ENCODE results near the gene KATNB1. TPM values are rescaled to one million over a fixed set of nuclear protein-coding genes. Genes with fewer than 3 reads are reported as not detected.
"Not testable (repeated sequence)": the region's sequence is repeated elsewhere in the genome, so short reads cannot be mapped to it uniquely, and the experiment has no call there.

The KATNB1 gene
- total RNA-seq, 3 donors from 2014 or later (not counting 1 experiment from before 2014, with no cell fraction given), result 23.6 to 34.3 (median 29.7) TPM

DNA sequence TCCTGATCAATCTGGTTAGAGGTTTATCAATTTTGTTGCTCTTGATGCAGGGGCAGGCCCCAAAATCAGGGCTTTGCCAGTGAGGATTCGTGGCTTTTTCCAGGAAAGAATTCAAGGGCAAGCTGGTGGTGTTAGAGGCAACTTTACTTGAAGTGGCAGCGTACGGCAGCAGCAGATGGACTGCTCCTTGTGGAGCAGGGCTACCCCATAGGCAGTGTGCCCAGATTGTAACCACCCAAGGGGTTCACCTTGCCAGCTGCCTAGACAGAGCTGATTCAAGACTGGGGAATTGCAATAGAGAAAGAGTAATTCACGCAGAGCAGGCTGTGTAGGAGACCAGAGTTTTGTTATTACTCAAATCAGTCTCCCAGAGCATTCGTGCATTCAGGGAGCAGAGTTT is 24.2 kb upstream of the KATNB1 start:
- H3K4me3 ChIP-seq (ENCODE audit: low read length), result no peak overlapping the region
- no peaks in the 10 kb centered on the region for H3K9me3 Mint-ChIP-seq
- H3K36me3 ChIP-seq (ENCODE audit: control insufficient read depth, insufficient read depth, low read length), result no peaks in the 10 kb centered on the region
- no peaks in the 10 kb centered on the region for H3K4me1 ChIP-seq (ENCODE audit: control insufficient read depth, insufficient read depth, low read length)
- H3K36me3 Mint-ChIP-seq, result no peaks in the 10 kb centered on the region
- no peak overlapping the region for H3K4me3 Mint-ChIP-seq
- ATAC-seq (no peak), DNase-seq (no peak)
- H3K27me3 Mint-ChIP-seq (ENCODE audit: low read depth in 2 of 2), result no peaks in the 10 kb centered on the region
- H3K4me1 Mint-ChIP-seq, result no peaks in the 10 kb centered on the region
- WGBS (ENCODE audit: insufficient coverage), result 86% methylated on average over 5 of the region's 5 CpGs
- no peaks in the 10 kb centered on the region for H3K9me3 ChIP-seq (ENCODE audit: control insufficient read depth, insufficient read depth, low read length)
- intact Hi-C loops (cut with micrococcal nuclease), result no loop called here
- TF ChIP-seq, protein P1, sequence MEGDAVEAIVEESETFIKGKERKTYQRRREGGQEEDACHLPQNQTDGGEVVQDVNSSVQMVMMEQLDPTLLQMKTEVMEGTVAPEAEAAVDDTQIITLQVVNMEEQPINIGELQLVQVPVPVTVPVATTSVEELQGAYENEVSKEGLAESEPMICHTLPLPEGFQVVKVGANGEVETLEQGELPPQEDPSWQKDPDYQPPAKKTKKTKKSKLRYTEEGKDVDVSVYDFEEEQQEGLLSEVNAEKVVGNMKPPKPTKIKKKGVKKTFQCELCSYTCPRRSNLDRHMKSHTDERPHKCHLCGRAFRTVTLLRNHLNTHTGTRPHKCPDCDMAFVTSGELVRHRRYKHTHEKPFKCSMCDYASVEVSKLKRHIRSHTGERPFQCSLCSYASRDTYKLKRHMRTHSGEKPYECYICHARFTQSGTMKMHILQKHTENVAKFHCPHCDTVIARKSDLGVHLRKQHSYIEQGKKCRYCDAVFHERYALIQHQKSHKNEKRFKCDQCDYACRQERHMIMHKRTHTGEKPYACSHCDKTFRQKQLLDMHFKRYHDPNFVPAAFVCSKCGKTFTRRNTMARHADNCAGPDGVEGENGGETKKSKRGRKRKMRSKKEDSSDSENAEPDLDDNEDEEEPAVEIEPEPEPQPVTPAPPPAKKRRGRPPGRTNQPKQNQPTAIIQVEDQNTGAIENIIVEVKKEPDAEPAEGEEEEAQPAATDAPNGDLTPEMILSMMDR (IDR thresholded peaks at IDR 0.05), result no peak
- H3K27ac ChIP-seq (ENCODE audit: low read length), result no peak overlapping the region
- no peak overlapping the region for H3K27ac Mint-ChIP-seq
- H3K27me3 ChIP-seq (ENCODE audit: control insufficient read depth, insufficient read depth, low read length), result no peaks in the 10 kb centered on the region

DNA sequence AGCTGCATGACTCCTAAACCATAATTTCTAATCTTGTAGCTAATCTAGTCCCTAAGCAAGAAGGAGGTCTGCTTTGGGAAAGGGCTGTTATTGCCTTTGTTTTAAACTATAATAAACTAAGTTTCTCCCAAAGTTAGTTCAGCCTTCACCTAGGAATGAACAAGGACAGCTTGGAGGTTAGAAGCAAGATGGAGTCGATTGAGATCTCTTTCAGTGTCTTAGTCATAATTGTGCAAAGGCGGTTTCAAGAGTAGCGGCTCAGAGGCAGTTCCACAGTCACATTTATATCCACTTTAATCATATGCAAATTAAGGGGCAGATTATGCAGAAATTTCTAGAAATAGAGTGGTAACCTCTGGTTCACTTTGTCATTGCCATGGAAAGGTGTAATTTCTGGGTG is 23.6 kb upstream of the KATNB1 start:
- intact Hi-C loops (cut with micrococcal nuclease), result no loop called here
- H3K9me3 ChIP-seq (ENCODE audit: control insufficient read depth, insufficient read depth, low read length), result no peaks in the 10 kb centered on the region
- 91% methylated on average over 1 of the region's 3 CpGs for WGBS (ENCODE audit: insufficient coverage)
- no peaks in the 10 kb centered on the region for H3K36me3 ChIP-seq (ENCODE audit: control insufficient read depth, insufficient read depth, low read length)
- no peaks in the 10 kb centered on the region for H3K4me1 ChIP-seq (ENCODE audit: control insufficient read depth, insufficient read depth, low read length)
- H3K4me3 Mint-ChIP-seq, result no peak overlapping the region
- TF ChIP-seq, protein P1 (IDR thresholded peaks at IDR 0.05), result no peak
- H3K27ac ChIP-seq (ENCODE audit: low read length), result no peak overlapping the region
- no peaks in the 10 kb centered on the region for H3K27me3 ChIP-seq (ENCODE audit: control insufficient read depth, insufficient read depth, low read length)
- H3K36me3 Mint-ChIP-seq, result no peaks in the 10 kb centered on the region
- H3K4me3 ChIP-seq (ENCODE audit: low read length), result no peak overlapping the region
- H3K9me3 Mint-ChIP-seq, result no peaks in the 10 kb centered on the region
- DNase-seq, result no peak
- no peak overlapping the region for H3K27ac Mint-ChIP-seq
- ATAC-seq, result no peak
- H3K4me1 Mint-ChIP-seq, result no peaks in the 10 kb centered on the region
- no peaks in the 10 kb centered on the region for H3K27me3 Mint-ChIP-seq (ENCODE audit: low read depth in 2 of 2)

DNA sequence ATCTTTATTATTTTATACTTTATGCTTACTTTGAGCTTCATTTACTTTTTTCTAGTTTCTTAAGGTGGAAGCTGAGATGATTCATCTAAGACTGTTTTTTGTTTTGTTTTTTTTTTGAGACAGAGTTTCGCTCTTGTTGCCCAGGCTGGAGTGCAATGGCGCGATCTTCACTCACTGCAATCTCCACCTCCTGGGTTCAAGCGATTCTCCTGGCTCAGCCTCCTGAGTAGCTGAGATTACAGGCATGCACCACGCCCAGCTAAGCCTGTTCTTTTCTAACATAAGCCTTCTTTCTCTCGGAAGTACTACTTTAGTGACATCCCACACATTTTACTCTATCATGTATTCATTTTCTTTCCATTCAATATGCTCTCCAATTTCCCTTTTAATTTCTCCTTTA is 23.0 kb upstream of the KATNB1 start:
- WGBS (ENCODE audit: insufficient coverage), result 84% methylated on average over 6 of the region's 6 CpGs
- H3K9me3 ChIP-seq (ENCODE audit: control insufficient read depth, insufficient read depth, low read length); H3K4me3 Mint-ChIP-seq; H3K27me3 ChIP-seq (ENCODE audit: control insufficient read depth, insufficient read depth, low read length); H3K36me3 ChIP-seq (ENCODE audit: control insufficient read depth, insufficient read depth, low read length); H3K4me1 Mint-ChIP-seq; ATAC-seq; H3K9me3 Mint-ChIP-seq; H3K27ac Mint-ChIP-seq; intact Hi-C loops (cut with micrococcal nuclease); H3K4me1 ChIP-seq (ENCODE audit: control insufficient read depth, insufficient read depth, low read length); H3K27me3 Mint-ChIP-seq (ENCODE audit: low read depth in 2 of 2); DNase-seq; H3K36me3 Mint-ChIP-seq; H3K4me3 ChIP-seq (ENCODE audit: low read length); H3K27ac ChIP-seq (ENCODE audit: low read length): not testable (repeated sequence)

DNA sequence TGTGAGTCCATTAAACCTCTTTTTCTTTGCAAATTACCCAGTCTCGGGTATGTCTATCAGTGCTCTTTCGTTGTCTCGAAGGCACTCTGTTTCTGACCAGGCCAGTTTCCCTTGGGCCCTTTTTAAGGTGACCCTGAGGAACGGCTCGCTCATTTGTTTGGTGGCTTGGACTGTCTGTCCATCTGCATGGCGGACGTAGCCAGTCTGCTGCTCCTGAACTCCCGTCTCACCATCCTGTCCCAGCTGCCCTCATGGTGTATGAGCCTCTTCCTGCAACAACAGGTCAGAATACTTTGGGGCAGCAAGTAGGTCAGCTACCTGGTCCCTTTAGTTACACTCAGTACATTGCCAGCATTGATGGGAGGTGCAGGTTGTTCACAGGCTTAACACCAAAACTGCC is 22.0 kb upstream of the KATNB1 start:
- intact Hi-C loops (cut with micrococcal nuclease), result no loop called here
- Histone ChIP-seq H3K27ac (ENCODE audit: low read length) (no peak overlapping the region), H3K27me3 (ENCODE audit: control insufficient read depth, insufficient read depth, low read length) (no peaks in the 10 kb centered on the region), H3K4me1 (ENCODE audit: control insufficient read depth, insufficient read depth, low read length) (no peaks in the 10 kb centered on the region), H3K9me3 (ENCODE audit: control insufficient read depth, insufficient read depth, low read length) (no peaks in the 10 kb centered on the region), H3K4me3 (ENCODE audit: low read length) (no peak overlapping the region), H3K36me3 (ENCODE audit: control insufficient read depth, insufficient read depth, low read length) (no peaks in the 10 kb centered on the region)
- no peaks in the 10 kb centered on the region for H3K9me3 Mint-ChIP-seq
- no peaks in the 10 kb centered on the region for H3K27me3 Mint-ChIP-seq (ENCODE audit: low read depth in 2 of 2)
- TF ChIP-seq, protein P1 (IDR thresholded peaks at IDR 0.05), result no peak
- no peaks in the 10 kb centered on the region for H3K36me3 Mint-ChIP-seq
- no peaks in the 10 kb centered on the region for H3K4me1 Mint-ChIP-seq
- no peak overlapping the region for H3K27ac Mint-ChIP-seq
- no peak for DNase-seq
- H3K4me3 Mint-ChIP-seq, result no peak overlapping the region
- 91% methylated on average over 8 of the region's 8 CpGs for WGBS (ENCODE audit: insufficient coverage)
- ATAC-seq, result no peak
